Stimulated activated naive CD8-positive, alpha-beta T cell treated with anti-CD3 and anti-CD28 coated beads, Interleukin-15, Interleukin-2, amounts not matched to agents 100 U/mL and 50 U/mL, for 24 hours (primary cell): ENCODE results near the gene AMACR.
"Not testable (repeated sequence)": the region's sequence is repeated elsewhere in the genome, so short reads cannot be mapped to it uniquely, and the experiment has no call there.

Experiments
- ATAC-seq: fragments of 150-1000 bp; cut with Tn5 transposase; one replicate; pipeline ENCODE4 v1.10.0; 2021
- DNase-seq: peaks from one replicate; pipeline ENCODE4 v3.0.0; 2021

The AMACR gene

DNA sequence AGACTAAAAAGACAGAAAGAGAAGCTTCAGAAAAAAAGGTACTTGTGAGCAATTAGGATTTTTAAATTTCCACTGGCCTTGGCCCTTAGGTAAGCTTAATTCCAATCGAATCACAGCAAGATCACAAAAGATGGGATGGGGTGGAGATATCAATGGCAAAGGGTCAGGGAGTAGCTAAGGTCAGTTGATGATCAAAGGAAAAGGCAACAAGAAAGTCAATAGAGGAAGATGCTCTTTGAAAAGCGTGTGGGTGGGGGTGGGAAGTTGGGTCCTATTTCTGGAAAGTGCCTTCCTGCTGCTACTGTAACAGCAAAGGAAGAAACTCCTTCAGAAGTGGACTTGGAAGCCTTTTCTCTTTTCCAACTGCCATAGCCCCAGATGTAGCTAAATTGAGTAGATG is 27.9 kb upstream of the AMACR start:
- DNase-seq (no peak), ATAC-seq (no peak)

DNA sequence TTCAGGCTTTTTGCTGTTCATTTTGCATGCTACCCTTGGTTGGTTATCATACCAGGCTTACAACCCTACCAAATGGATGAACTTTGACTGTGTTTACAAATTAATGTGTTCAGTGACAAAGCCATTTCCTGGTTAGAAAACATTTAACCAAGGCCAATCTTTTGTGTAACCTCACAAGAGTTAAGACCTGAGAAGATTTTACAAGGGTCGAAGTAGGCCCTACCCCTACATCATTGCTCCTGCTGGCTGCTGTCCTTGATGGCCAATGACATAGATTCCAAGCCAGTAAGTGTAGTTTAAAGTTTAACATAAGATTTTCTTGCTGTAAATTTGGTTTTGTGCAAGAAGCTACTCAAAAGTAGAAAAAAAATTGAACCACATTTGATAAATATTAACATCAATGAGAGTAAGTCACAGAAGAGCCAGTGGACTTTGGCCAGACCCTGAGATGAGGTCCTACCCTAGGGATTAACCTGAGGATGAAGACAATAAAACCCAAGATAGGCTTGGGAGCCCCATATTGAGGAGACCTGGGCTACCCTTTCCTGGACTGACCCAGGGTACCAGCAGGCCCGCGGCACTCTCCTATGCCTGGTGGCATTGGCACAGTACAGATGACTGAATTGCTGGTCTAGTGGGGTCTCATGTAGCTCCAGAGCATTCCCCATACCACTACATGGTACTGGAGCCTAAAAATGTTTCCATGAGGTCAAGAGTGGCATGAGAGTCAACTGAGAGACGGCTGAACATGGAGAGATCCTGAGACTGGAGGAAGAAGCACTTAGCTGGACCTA is 26.9 kb upstream of the AMACR start:
- ATAC-seq, result no peak
- DNase-seq, result no peak

DNA sequence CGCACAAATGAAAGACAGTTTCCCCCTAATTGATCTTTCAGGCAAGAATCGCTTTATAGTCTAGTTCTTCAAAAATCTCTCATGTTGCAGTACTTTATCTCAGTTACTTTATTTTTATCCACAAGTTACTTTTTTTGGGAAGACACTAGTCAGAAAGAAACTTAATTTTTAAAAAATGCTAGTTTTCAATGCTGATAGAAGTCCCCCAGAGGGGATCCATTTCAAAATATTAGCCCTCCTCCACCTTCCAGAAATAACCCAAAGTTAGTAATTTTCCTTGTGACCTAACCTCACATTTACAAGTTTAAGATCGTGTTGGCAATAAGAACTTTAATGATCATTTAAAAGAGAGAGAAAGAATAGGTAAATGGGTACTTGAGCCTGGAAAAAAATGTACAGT is 24.1 kb upstream of the AMACR start:
- ATAC-seq, result no peak

DNA sequence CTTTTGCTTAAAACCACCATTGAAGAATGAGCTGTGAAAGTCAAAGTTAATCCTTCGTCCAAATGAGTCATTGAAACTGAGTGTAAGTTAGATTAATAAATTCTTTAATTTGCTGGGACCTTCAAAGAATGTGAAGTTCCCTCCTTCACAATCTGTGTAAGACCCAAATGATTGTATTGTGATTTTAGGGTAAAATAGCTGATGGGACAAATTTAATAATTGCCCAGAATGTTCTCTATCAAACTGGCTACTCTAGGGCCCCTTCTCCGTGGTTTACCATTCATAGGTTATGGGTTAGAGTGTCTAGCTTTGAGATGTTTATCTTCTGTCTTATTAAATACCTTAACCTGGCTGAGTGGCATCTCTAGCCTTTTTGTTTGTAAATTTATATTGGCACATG is 23.3 kb upstream of the AMACR start:
- no peak for ATAC-seq
- no peak for DNase-seq

More for the DNA sequence above, 24.1 kb upstream of the AMACR start:
- DNase-seq, result no peak

DNA sequence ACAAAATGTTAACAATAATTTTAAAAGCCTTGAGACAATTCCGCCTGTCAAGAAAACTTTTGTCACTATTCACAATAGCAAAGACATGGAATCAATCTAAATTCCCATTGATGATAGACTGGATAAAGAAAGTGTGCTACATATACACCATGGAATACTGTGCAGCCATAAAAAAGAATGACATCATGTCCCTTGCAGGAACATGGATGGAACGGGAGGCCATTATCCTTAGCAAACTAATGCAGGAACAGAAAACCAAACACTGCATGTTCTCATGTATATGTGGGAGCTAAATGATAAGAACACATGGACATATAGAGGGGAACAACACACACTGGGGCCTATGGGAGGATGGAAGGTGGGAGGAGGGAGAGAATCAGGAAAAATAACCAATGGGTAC is 22.7 kb upstream of the AMACR start:
- ATAC-seq, DNase-seq: not testable (repeated sequence)

DNA sequence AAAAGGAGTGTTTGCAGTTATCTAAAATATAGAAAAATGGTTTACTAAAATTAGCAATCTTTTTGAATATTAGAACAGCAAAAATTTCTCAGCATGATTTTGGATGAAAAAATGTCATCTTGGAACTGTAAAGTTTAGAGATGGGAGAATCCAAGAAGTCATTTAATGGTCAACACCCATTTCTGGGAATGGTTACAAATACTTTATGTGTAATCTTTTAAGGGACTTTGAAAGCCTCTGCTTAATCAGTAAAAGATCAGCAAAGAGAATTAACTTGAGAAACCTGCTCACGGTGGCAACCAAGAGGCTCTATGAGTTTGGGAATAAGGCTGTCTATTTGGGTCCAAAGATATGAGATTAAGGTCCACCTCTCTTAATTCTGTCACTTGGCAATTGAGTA is 22.2 kb upstream of the AMACR start:
- ATAC-seq (no peak), DNase-seq (no peak)

DNA sequence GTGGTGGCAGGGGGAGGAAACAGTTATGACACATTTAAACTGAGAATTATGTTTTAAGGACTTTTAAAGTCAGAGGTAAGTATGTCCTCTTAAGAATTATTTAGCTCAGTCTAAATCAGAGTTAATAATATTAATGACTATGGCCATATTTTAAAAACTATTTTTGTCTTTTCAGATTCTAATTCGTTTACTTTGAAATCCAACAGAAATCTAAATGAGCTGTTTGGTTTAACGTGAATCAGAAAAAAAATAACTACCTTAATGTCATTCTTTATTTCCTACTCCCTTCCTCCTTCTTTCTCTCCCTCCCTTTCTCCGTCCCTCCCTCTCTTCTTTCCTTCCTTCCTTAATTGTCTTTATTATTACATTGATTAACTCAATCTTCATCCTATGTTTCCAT is 20.5 kb upstream of the AMACR start:
- DNase-seq (no peak), ATAC-seq (no peak)

DNA sequence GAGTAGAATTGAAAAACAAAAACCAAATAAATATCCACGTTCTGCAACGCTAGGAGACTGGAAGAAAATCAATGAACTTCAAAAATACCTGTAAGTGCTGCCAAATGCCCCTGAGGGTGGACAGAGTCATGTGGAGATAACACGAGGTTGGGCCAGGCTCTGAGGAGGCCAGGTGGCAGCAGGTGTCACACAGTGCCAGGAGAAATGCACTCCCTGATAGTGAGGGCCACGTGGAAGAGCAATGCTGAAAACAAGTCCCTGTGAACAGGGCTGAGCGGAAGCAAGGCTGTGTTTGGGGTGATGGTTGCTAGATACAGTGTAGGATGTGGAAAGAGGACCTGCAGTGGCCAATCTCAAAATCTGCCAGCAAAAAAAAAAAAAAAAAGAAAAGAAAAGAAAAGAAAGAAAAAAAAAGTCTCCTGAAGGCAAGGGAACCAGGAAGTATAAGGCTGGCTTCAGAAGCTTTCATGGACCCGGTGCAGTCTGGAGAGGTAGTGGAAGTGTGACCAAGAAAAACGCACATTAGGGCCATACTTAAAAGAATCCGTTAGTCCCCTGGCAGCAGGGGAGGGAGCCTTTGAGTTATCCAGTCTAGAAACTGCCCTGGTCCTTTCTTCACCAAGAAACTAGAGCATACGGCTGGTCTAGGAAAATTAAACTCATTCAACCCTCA is 18.4 kb upstream of the AMACR start:
- ATAC-seq, result no peak
- DNase-seq, result no peak

DNA sequence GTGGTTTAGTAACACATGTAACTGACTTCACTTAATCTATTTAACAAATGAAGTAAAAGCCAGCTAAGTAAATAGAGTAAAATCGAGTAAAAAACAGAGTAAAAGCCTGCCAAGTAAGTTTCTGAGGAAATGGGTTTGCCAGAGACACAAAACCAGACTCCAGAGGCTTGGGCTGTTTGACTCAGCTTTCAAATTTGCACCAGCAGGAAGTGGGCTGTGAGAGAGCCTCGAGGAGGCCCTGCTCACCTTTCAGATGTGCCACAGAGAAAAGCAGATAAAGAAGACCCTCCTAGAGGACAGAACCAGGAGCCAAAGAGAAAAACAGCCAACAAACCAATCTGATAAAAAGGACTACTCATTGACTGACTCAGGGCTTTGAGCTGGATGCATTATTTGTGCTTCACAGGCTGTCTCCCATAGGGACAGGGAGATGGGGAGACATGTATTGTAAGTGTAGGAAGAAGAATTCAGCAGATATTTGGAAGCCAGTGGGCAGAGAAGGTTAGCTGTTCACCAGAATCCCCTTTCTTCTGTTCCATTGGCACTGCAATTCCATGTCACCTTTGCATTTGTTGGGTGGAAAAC is 14.4 kb upstream of the AMACR start:
- peak; percentile 46 for DNase-seq
- peak; percentile 94 for ATAC-seq

DNA sequence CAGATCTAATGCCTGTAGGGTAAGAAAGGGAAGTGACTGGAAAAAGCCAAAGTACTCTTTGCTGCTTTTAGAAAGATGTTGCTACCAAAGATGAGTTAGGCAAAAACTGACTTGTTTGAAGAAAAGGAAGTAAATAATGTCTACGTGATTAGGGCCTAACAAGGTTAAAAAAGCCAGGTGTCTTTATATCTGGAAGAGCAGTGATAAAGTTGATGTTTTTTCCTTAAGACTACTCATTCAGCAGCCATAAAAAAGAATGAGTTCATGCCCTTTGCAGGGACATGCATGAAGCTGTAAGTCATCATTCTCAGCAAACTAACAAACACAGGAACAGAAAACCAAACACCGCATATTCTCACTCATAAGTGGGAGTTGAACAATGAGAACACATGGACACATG is 13.5 kb upstream of the AMACR start:
- ATAC-seq, result no peak
- DNase-seq, result no peak

DNA sequence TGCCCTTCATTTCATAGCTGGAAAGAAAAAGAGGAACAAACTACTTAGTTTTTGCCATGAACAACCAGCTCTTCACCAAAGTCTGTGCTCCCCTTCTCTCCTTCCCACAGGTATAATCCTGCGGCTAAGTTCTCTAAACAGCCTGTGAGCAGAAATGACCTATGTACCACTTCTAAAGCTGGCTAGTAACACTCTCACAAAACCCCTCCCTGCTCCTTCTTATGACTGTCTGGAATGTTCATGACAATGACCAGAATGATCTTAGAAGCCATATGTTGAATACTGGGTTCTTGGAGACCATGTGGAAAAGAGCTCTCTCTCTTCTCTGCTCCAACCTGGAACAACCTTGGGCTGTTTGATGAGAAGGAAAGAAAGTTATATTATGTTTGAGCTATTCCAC is 12.9 kb upstream of the AMACR start:
- ATAC-seq, result no peak
- DNase-seq, result no peak

DNA sequence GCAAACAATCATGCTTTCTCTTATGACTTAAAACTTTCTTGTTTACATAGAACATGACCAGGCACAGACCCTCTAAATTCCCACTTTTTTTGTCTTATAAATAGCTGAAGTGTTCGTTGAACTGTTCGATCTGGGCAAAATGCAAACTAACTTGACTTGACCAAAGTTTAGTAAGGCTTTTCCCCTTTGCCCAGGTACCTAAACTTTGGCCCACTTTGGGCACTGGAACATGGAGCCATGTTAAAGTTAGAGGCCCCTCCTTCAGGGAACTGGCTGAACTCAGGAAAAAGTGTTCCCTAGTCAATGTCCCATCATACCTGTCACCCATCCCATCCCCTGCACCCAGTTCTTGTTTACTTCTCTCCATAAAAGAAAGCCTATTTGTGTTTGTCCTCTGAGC is 9.4 kb upstream of the AMACR start:
- ATAC-seq (no peak), DNase-seq (no peak)

DNA sequence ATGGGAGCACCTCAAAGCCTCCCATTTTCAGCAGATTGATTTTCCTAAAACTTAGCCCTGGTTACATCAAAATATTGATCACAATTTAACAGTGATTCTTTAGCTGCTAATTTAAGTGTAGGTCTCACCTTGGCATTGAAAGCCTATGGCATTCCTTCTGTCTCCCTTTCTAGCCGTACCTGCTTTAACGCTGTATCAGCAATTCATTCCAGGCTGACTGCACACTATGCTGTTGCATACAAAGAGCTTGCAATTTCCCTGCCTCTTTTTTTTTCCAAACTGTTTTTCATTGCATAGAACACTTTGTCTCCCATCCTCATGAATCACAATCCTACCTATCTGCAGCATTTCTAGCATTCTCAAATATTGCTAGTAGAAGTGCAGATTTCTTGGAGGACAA is 8.9 kb upstream of the AMACR start:
- ATAC-seq (no peak), DNase-seq (no peak)

DNA sequence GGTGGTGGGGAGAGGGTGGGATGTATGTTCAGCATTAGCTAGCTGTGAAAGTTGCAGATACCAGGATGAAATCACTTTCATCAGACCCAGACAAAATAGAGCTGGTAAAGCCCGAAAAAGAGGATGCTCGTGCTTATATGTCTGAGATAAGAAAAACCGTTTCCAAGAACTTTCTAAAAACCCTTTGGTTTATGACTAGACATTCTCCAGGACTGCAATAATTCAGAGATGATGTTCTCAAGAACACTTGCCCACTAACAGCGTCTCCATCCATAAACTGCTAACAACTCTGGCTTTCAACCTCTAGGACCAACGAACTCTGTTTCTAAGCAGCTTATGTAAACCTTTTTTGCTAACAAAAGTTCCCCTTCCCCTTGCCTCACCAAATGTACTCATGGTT is 8.4 kb upstream of the AMACR start:
- DNase-seq, result no peak
- ATAC-seq, result no peak

DNA sequence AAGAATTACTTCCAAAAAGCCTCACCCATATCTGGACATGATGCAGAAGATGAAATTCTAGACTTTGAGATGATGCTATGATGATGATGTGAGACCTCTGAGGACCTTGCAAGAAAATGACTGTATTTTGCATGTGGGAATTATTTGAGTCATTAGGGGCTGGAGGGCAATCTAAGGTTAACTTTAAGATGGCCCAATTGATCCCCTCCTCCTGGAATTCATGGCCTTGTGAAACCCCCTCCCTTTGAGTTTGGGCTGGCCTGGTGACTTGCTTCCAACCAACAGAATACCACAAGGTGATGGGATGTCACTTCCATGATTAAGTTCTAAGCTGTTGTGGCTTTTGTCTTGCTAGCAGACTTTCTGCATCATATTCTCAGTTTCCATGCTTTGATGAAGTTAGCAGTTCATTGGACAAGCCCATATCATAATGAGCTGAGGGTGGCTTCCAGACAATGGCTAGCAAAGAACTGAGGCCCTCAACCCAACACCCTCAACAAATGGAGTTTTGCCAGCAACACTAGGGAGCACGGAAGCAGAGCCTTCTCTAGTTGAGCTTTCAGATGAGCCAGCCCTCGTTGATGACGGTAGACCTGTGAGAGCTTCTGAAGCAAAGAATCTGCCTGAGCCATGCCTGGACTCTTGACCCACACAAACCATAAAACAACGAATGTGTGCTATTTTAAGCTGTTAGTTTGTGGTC is 7.4 kb upstream of the AMACR start:
- no peak for DNase-seq
- peak; percentile 88 for ATAC-seq

DNA sequence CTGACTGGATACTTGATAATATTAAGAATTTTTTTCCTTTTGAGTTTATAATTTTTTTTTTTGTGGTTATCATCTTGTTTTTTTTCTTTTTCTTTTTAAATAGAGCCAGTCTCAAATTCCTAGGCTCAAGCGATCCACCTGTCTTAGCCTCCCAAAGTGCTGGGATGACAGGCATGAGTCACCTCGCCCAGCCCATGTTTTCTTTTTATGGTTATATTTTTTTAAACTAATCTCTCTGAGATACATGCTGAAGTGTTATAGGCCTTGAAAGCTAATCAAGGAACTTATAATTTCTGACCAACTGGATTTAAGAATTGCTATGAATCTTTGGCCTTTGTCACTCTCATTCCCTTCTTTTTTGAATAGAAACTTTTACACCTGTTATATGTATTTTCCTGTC is 6.8 kb upstream of the AMACR start:
- no peak for DNase-seq

DNA sequence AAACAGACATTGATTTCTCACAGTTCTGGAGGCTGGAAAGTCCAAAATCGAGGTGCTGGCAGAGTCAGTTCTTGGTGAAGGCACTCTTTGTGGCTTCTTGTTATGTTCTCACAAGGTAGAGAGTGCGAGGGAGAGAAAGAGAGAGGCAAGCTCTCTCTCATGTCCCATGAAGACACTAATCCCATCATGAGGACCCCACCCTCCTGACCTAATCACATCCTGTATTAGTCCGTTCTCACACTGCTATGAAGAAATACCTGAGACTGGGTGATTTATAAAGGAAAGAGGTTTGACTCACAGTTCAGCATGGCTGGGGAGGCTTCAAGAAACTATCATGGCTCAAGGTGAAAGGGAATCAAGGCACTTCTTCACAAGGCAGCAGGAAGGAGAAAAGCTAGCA is 5.7 kb upstream of the AMACR start:
- ATAC-seq, result no peak
- no peak for DNase-seq

More for the DNA sequence above, 6.8 kb upstream of the AMACR start:
- no peak for ATAC-seq

DNA sequence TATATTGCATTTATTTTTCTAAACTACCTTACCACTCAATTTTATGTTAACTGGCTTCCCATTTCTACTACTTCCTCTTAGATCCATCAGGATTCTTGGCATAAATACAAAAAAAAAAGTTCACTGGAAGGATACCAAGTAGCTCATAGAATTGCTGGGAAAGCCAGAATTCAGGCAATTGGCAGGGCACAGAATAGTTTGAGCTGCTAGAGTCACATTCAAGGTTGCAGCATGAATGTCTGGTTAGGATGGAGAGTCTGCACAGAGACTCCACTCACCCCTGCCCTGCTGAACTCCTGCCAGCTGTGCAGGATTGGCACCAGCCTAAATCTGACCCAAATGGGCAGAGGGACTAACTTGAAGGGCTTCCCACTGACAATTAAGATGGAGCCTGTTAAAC is 4.9 kb upstream of the AMACR start:
- DNase-seq (no peak), ATAC-seq (no peak)

DNA sequence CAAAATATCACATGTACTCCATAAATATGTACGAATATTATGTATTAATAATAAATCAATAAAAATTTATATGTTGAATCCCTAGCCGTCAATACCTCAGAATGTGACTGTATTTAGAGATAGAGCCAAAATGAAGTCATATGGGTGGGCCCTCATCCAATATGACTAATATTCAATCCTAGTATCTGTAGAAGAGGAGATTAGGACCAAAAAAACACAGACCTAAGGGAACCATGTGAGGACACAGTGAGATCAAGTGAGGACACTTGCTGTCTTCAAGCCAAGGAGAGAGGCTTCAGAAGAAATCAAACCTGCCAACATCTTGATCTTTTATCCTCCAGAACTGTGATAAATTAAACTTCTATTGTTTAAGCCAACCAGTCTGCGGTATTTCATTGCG is 3.7 kb upstream of the AMACR start:
- no peak for DNase-seq
- no peak for ATAC-seq

DNA sequence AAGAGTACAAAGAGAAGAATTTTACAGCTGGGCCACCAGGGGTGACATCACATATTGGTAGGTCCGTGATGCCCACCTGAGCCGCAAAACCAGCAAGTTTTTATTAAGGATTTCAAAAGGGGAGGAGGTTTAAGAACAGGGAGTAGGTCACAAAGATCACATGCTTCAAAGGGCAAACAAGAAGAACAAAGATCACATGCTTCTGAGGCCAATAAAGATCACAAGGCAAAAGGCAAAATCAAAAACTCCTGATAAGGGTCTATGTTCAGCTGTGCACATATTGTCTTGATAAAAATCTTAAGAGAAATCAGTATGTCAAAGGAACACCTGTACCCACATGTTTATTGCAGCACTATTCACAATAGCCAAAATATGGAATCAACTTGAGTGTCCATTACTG is 2.3 kb upstream of the AMACR start:
- DNase-seq, ATAC-seq: not testable (repeated sequence)

DNA sequence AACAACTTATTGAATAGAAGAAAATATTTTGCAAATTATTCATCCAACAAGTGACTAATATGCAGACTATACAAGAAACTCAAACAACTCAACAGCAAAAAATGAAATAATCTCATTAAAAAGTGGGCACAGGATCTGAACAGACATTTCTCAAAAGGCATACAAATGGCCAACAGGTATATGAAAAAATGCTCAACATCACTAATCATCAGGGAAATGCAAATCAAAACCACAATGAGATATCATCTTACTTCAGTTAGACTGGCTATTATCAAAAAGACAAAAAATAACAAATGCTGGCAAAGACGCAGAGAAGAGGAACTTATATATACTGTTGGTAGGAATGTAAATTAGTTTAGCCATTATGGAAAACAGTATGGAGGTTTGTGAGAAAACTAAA is 1.8 kb upstream of the AMACR start:
- ATAC-seq, result no peak
- no peak for DNase-seq

DNA sequence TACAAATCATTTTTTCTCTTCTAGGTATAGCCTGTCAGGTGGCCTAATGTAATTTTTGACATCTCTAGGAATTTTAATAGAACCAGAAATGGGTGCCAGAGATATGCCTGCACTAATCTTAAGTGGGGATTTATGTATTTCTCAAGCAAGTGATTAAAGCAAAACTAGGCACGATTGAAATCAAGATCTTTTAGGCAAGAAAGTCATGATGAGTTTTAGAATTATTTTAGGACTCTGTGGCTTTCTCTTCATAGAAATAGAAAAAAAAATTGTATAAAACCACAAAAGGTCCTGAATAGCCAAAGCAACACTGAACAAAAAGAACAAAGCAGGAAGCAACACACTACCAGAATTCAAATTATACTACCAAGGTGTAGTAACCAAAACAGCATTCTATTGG is 952 bp upstream of the AMACR start:
- DNase-seq (no peak), ATAC-seq (no peak)

DNA sequence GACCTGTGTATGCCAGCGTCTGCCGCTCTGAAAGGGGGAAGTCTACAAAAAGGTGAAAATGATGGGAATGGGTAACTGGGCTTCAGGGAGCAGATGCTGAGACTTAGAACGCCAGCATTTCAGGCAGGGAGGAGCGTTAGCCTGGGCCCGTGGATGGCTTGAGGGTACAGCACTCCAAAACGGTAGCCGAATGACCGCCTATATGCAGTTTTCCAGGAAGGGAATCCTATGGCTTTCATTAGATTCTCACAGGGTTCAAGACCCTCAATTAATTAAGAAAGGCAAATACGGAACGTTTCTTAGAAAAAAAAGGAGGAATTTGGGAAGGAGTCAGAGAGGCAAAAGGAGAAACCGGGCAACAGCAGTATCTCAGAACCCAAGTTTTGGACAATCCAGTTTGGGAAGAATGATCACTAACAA is 639 bp downstream of the AMACR start:
- ATAC-seq (no peak), DNase-seq (no peak)
